Ovary (tissue), 3 donors: ENCODE data around the gene PURA.

Experiments used
- EP300 ChIP-seq: sonication (generic); formaldehyde crosslinking; IDR thresholded peaks from one replicate; pipeline ENCODE4 v1.6.1; 2017; ENCODE audit warnings: antibody characterized with exemption
- POLR2A ChIP-seq: fragments of 450-650 bp; IDR thresholded peaks from one replicate; pipeline ENCODE4 v1.6.1; 2017; ENCODE audit warnings: antibody characterized with exemption, mild to moderate bottlenecking, moderate library complexity
- TF ChIP-seq, protein P1 (sequence below), 3 donors: fragments of 450-650 bp in 2 of 3; fragments of 200-600 bp in 1 of 3; IDR thresholded peaks; one replicate each; pipeline versions ENCODE4 v1.5.1 to v1.8.0; 2016 to 2022; ENCODE audit warnings: antibody characterized with exemption in 3 of 3, mild to moderate bottlenecking in 1 of 3
- donor health status: DM: no; HTN: no; CAD: no.

DNA sequence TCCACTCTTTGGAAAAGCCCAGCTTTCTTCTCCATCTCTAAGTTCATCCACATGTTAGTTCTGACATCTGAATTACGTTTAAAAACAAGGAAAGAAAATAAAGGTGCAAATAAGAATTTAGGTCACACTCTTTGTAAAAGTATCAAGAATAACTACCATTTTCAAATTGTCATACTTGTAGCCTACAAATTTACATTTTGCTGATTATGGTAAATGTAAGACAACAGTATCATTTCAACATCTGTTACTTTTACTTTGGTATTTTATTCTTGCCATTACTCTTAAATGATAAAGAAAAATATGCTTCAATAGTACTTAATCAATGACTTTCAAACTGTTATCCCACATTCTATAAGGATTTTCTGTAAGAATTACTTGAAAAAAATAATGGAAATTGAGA lies 9.8 kb upstream of the PURA start:
- TF ChIP-seq POLR2A (no peak), EP300 (no peak)
- TF ChIP-seq, protein P1, sequence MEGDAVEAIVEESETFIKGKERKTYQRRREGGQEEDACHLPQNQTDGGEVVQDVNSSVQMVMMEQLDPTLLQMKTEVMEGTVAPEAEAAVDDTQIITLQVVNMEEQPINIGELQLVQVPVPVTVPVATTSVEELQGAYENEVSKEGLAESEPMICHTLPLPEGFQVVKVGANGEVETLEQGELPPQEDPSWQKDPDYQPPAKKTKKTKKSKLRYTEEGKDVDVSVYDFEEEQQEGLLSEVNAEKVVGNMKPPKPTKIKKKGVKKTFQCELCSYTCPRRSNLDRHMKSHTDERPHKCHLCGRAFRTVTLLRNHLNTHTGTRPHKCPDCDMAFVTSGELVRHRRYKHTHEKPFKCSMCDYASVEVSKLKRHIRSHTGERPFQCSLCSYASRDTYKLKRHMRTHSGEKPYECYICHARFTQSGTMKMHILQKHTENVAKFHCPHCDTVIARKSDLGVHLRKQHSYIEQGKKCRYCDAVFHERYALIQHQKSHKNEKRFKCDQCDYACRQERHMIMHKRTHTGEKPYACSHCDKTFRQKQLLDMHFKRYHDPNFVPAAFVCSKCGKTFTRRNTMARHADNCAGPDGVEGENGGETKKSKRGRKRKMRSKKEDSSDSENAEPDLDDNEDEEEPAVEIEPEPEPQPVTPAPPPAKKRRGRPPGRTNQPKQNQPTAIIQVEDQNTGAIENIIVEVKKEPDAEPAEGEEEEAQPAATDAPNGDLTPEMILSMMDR (IDR thresholded peaks at IDR 0.05): no peak
